Transverse colon (tissue), 4 donors: ENCODE results near the gene SLC16A4.

Experiments
- CTCF ChIP-seq, 5 experiments: fragments of 200-600 bp in 3 of 5; fragments of 450-650 bp in 2 of 5; sonication (generic) in 3 of 5; IDR thresholded peaks; 1 replicate in 2 of 5; 2 replicates in 3 of 5; pipeline ENCODE4 v1.5.1; 2016 to 2017; ENCODE audit warnings: antibody characterized with exemption in 5 of 5, inconsistent platforms in 3 of 5, mild to moderate bottlenecking in 2 of 5, moderate library complexity in 1 of 5
- EP300 ChIP-seq: sonication (generic); formaldehyde crosslinking; IDR thresholded peaks from one replicate; pipeline ENCODE4 v1.6.1; 2017; ENCODE audit warnings: antibody characterized with exemption, low read depth
- POLR2A ChIP-seq: fragments of 450-650 bp; IDR thresholded peaks from one replicate; pipeline ENCODE4 v1.6.1; 2016; ENCODE audit warnings: antibody characterized with exemption, mild to moderate bottlenecking, moderate library complexity
- POLR2AphosphoS5 ChIP-seq, 3 donors: sonication (generic); formaldehyde crosslinking; IDR thresholded peaks; one replicate each; pipeline ENCODE4 v1.6.1; 2016; ENCODE audit warnings: antibody characterized with exemption in 3 of 3

- peak; percentile 16 for TF ChIP-seq POLR2A
- TF ChIP-seq CTCF (IDR thresholded peaks at IDR 0.05) = no peak
- TF ChIP-seq POLR2AphosphoS5 (IDR thresholded peaks at IDR 0.05) = peak in 1 of 3 donors; percentile 54
- no peak for TF ChIP-seq EP300
These were observed 6.1 kb downstream of the SLC16A4 start for GRCh38 chr1:110384581-110385321.
